B cell (primary cell): ENCODE results near the gene TEX261. TPM values are rescaled to one million over a fixed set of nuclear protein-coding genes. Genes with fewer than 3 reads are reported as not detected.

ENCODE experiments used
- ATAC-seq: fragments of 200-7000 bp; cut with Tn5 transposase; one replicate; pipeline ENCODE4 v1.10.0; 2021; ENCODE audit warnings: low read depth, mild to moderate bottlenecking, moderate number of reproducible peaks, moderate library complexity
- CTCF ChIA-PET: fragments of 350-600 bp; sonication (Branson Sonifier 250); formaldehyde crosslinking; loops from one replicate; lab custom pipeline; 2021; ENCODE audit warnings: antibody characterized with exemption, inconsistent platforms; lab: Charles Lee
- POLR2A ChIA-PET: fragments of 350-600 bp; sonication (Branson Sonifier 250); formaldehyde crosslinking; loops from one replicate; lab custom pipeline; 2021; ENCODE audit warnings: antibody characterized with exemption; lab: Charles Lee
- DNase-seq: peaks from one replicate; pipeline ENCODE4 v3.0.0; 2013
- H2AFZ ChIP-seq: 2 replicates; pipeline ENCODE4 v1.6.1; 2012; ENCODE audit warnings: mild to moderate bottlenecking, low read depth, low read length; ENCODE audit not compliant: insufficient read depth, poor library complexity, severe bottlenecking
- H3K27ac ChIP-seq, 2 donors: 1 replicate in 1 of 2; 2 replicates in 1 of 2; pipeline ENCODE4 v1.5.1; 2012 to 2013; ENCODE audit warnings: low read length in 2 of 2, mild to moderate bottlenecking in 2 of 2, moderate library complexity in 1 of 2
- H3K27me3 ChIP-seq, 4 experiments: fragments of 200-600 bp in 1 of 4; sonication (generic) in 1 of 4; replicated peaks in 1 of 4; 1 replicate in 2 of 4; 2 replicates in 2 of 4; pipeline versions ENCODE4 v1.6.1 to v1.7.0; 2013 to 2016; ENCODE audit warnings: low read length in 3 of 4, mild to moderate bottlenecking in 2 of 4, mixed read lengths in 1 of 4, moderate library complexity in 1 of 4; ENCODE audit not compliant: insufficient read depth in 4 of 4, control insufficient read depth in 3 of 4; ENCODE audit errors: control extremely low read depth in 1 of 4
- H3K36me3 ChIP-seq, 2 experiments: replicated peaks in 1 of 2; 1 replicate in 1 of 2; 2 replicates in 1 of 2; pipeline versions ENCODE4 v1.6.1 to v1.7.1; 2013; ENCODE audit warnings: low read length in 1 of 2; ENCODE audit not compliant: insufficient read depth in 2 of 2, control insufficient read depth in 1 of 2; ENCODE audit errors: control extremely low read depth in 1 of 2, extremely low read depth in 1 of 2
- H3K4me1 ChIP-seq, 2 donors: fragments of 200-600 bp in 1 of 2; sonication (generic) in 1 of 2; 1 replicate in 1 of 2; 2 replicates in 1 of 2; pipeline versions ENCODE4 v1.5.1 to v1.6.1; 2013 to 2017; ENCODE audit warnings: low read length in 2 of 2; ENCODE audit not compliant: control insufficient read depth in 2 of 2, insufficient read depth in 2 of 2
- H3K4me2 ChIP-seq: replicated peaks from 2 replicates; pipeline ENCODE3; 2012; ENCODE audit warnings: mild to moderate bottlenecking, low read depth, low read length; ENCODE audit not compliant: poor library complexity, severe bottlenecking
- H3K4me3 ChIP-seq, 5 experiments: fragments of 200-600 bp in 1 of 5; sonication (generic) in 1 of 5; 1 replicate in 3 of 5; 2 replicates in 2 of 5; pipeline versions ENCODE4 v1.5.1 to v1.7.0; 2011 to 2016; ENCODE audit warnings: low read length in 4 of 5, mild to moderate bottlenecking in 4 of 5, low read depth in 2 of 5, control low read depth in 1 of 5, moderate library complexity in 1 of 5; ENCODE audit not compliant: insufficient read depth in 1 of 5; ENCODE audit errors: control extremely low read depth in 1 of 5, extremely low read depth in 1 of 5
- H3K79me2 ChIP-seq: fragments of 200-600 bp; sonication (generic); one replicate; pipeline ENCODE4 v1.6.0; 2016; ENCODE audit warnings: low read length; ENCODE audit not compliant: control insufficient read depth, insufficient read depth
- H3K9ac ChIP-seq: fragments of 200-600 bp; sonication (generic); 2 replicates; pipeline ENCODE4 v1.6.1; 2017; ENCODE audit warnings: mild to moderate bottlenecking, low read length, moderate library complexity
- H3K9me3 ChIP-seq, 3 donors: one replicate each; pipeline versions ENCODE4 v1.6.1 to v1.7.1; 2013; ENCODE audit warnings: low read length in 2 of 3; ENCODE audit not compliant: control insufficient read depth in 2 of 3, insufficient read depth in 1 of 3; ENCODE audit errors: control extremely low read depth in 1 of 3
- H4K20me1 ChIP-seq: 2 replicates; pipeline ENCODE4 v1.6.0; 2012; ENCODE audit warnings: mild to moderate bottlenecking, low read length; ENCODE audit not compliant: insufficient read depth, control insufficient read depth, poor library complexity, severe bottlenecking
- H3K27ac Mint-ChIP-seq: one replicate; pipeline ENCODE4 v1.8.0; 2021; ENCODE audit warnings: mixed read lengths
- H3K27me3 Mint-ChIP-seq: one replicate; pipeline ENCODE4 v1.8.0; 2021; ENCODE audit warnings: mixed read lengths
- H3K4me1 Mint-ChIP-seq: one replicate; pipeline ENCODE4 v1.8.0; 2021; ENCODE audit warnings: mixed read lengths
- H3K4me3 Mint-ChIP-seq: one replicate; pipeline ENCODE4 v1.8.0; 2021; ENCODE audit warnings: mixed read lengths
- H3K9me3 Mint-ChIP-seq: one replicate; pipeline ENCODE4 v1.8.0; 2022; ENCODE audit warnings: mixed read lengths; ENCODE audit not compliant: insufficient read depth
- CTCF ChIP-seq: fragments of 200-600 bp; IDR thresholded peaks from one replicate; pipeline ENCODE4 v1.8.0; 2022; ENCODE audit warnings: antibody characterized with exemption, mild to moderate bottlenecking
- EZH2 ChIP-seq: IDR thresholded peaks from 2 replicates; pipeline ENCODE4 v1.6.1; 2012; ENCODE audit warnings: borderline replicate concordance, low read depth, mild to moderate bottlenecking, moderate library complexity, low read length; ENCODE audit not compliant: insufficient read depth, poor library complexity, severe bottlenecking
- WGBS: methylation state at CpG from one replicate; pipeline ENCODE4 v1.1.5; 2013; ENCODE audit warnings: missing lambda C conversion rate; ENCODE audit not compliant: insufficient coverage; 5-methylcytosine and 5-hydroxymethylcytosine counted together
- intact Hi-C: fragments of 100-400 bp; cut with micrococcal nuclease; formaldehyde crosslinking; loops from one replicate; pipeline ENCODE4 v1.10.0; 2022
- polyA plus RNA-seq: library from polyadenylated mRNA; depleted of rRNA; stranded (reverse); fragments of >200 nt; gene quantifications from 2 replicates; pipeline ENCODE4 v1.2.3, GENCODE V29; 2012
- total RNA-seq, 2 donors: library from RNA; stranded (reverse); fragments of 120-200 nt in 1 of 2; gene quantifications; 1 replicate in 1 of 2; 2 replicates in 1 of 2; pipeline versions ENCODE4 v1.2.3 to v1.2.4, GENCODE V29; 2013 to 2022

Gene TEX261
- total and polyA plus RNA-seq, 2 donors (not counting 1 experiment from before 2014, with no cell fraction given), result 29.0 to 56.4 TPM

DNA sequence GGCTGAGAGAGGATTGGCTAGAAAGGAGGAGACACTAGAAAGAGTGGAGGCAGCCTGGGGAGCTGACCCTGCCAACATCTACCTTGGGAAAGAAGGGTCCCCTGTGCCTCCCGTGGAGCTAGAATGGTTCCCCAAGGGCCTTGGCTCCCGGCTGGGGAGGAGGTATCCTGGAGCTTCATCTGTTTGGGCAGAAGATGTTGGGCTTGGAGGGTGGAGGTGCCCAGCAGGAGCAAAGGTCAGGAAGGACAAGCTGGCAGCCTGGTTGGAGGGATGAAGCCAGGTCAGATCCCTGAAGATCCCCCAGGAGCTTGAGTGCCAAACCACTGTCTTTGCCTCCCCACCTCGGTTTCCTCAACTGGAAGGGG, 56.1 kb downstream of the TEX261 start:
- Mint-ChIP-seq H3K4me3 (no peak overlapping the region), H3K27me3 (peaks cover 18% of the 10 kb centered on the region), H3K4me1 (no peaks in the 10 kb centered on the region), H3K9me3 (no peaks in the 10 kb centered on the region), H3K27ac (no peak overlapping the region)
- CTCF ChIA-PET, result interaction anchor here (1.1 kb wide), 1 partner anchor 10 kb away, joined by 6 read pairs; no protein-coding TSS in a partner anchor
- no peak for DNase-seq
- no peaks in the 10 kb centered on the region for H3K36me3 ChIP-seq
- POLR2A ChIA-PET, result no interaction called here
- no peak overlapping the region for H3K9ac ChIP-seq
- H3K27ac ChIP-seq, result no peak overlapping the region
- H3K4me3 ChIP-seq, result no peak overlapping the region
- intact Hi-C loops, result no loop called here
- WGBS, result 50% methylated on average over 3 of the region's 3 CpGs
- TF ChIP-seq CTCF (no peak), EZH2 (no peak)
- no peaks in the 10 kb centered on the region for H3K79me2 ChIP-seq
- H3K27me3 ChIP-seq, result peaks cover 0 to 2% (median 0%) of the 10 kb centered on the region in 4 experiments
- no peaks in the 10 kb centered on the region for H3K9me3 ChIP-seq
- H3K4me2 ChIP-seq, result no peak overlapping the region
- H4K20me1 ChIP-seq, result no peaks in the 10 kb centered on the region
- no peak for ATAC-seq
- no peaks in the 10 kb centered on the region for H3K4me1 ChIP-seq
- no peak overlapping the region for H2AFZ ChIP-seq

GRCh38 chr2:70937866-70938585, 56.6 kb downstream of the TEX261 start:
- no peaks in the 10 kb centered on the region for H3K4me1 ChIP-seq
- Mint-ChIP-seq H3K27ac (no peak overlapping the region), H3K4me3 (no peak overlapping the region), H3K9me3 (no peaks in the 10 kb centered on the region), H3K4me1 (no peaks in the 10 kb centered on the region), H3K27me3 (peaks cover 23% of the 10 kb centered on the region)
- H3K27me3 ChIP-seq, result peaks cover 0 to 2% (median 0%) of the 10 kb centered on the region in 4 experiments
- ATAC-seq (no peak), DNase-seq (no peak)
- H3K36me3 ChIP-seq, result no peaks in the 10 kb centered on the region
- H3K9me3 ChIP-seq, result no peaks in the 10 kb centered on the region
- H4K20me1 ChIP-seq, result no peaks in the 10 kb centered on the region
- H3K4me2 ChIP-seq, result no peak overlapping the region
- no peak overlapping the region for H3K27ac ChIP-seq
- 83% methylated on average over 7 of the region's 10 CpGs for WGBS
- no peak overlapping the region for H3K9ac ChIP-seq
- H2AFZ ChIP-seq, result no peak overlapping the region
- POLR2A ChIA-PET, result no interaction called here
- no peak overlapping the region for H3K4me3 ChIP-seq
- intact Hi-C loops, result no loop called here
- CTCF ChIA-PET, result interaction anchor here (1.1 kb wide), 2 partner anchors 9 to 10 kb away, joined by 3 to 6 read pairs; no protein-coding TSS in a partner anchor
- H3K79me2 ChIP-seq, result no peaks in the 10 kb centered on the region
- TF ChIP-seq CTCF (no peak), EZH2 (no peak)
